GM18498 (cell line): ENCODE data around the gene MLXIP.
"Not testable (repeated sequence)": the region's sequence is repeated elsewhere in the genome, so short reads cannot be mapped to it uniquely, and the experiment has no call there.

Experiments used
- ATAC-seq: cut with Tn5 transposase; IDR thresholded peaks from one replicate; pipeline ENCODE4 v1.9.1; 2021; ENCODE audit warnings: mild to moderate bottlenecking, moderate library complexity; ENCODE audit not compliant: unreplicated experiment

Gene MLXIP

DNA sequence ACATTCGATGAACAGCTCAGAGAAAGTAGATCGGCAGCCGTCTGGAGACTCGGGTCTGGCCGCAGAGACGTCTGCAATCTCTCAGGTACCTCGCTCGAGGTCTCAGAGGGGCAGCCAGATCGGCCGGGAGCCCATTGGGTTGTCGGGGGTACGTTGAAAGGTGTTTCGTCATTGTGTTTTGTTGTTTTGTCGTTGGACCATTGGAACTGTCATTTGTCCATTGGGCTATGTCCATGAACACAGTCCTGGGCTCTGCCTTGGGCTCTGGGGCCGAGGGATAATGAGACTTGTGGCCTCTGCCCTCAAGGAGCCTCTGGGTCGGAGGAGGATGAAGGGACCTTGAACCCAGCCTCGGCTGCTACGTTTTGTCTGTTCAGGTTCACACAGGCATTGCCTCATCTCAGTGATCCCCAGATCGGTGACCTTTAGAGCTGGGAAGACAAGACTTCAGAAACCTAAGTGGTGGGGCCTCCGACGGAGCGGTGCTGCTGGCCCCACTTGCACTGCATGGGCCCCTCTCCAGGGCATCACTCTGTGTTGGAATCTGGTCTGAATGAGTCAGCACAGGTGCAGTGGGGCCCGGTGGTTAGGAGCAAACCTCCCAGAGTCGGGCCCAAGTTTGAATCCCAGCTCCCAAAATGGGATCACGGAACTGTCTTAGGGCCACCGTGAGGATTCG is 23.6 kb upstream of the MLXIP start:
- no peak for ATAC-seq

DNA sequence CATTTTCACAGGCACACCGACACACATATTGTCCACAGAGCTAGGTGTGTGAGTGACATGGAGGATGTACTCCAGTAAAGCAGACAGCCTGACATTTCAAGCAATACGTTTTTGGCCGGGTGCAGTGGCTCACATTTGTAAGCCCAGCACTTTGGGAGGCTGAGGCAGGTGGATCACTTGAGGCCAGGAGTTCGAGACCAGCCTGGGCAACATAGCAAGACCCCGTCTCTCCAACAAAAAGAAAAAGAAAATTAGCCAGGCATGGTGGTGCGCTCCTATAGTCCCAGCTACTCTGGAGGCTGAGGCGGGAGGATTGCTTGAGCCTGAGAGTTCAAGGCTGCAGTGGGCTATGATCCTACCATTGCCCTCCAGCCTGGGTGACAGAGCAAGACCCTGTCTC is 22.1 kb upstream of the MLXIP start:
- ATAC-seq, result not testable (repeated sequence)

DNA sequence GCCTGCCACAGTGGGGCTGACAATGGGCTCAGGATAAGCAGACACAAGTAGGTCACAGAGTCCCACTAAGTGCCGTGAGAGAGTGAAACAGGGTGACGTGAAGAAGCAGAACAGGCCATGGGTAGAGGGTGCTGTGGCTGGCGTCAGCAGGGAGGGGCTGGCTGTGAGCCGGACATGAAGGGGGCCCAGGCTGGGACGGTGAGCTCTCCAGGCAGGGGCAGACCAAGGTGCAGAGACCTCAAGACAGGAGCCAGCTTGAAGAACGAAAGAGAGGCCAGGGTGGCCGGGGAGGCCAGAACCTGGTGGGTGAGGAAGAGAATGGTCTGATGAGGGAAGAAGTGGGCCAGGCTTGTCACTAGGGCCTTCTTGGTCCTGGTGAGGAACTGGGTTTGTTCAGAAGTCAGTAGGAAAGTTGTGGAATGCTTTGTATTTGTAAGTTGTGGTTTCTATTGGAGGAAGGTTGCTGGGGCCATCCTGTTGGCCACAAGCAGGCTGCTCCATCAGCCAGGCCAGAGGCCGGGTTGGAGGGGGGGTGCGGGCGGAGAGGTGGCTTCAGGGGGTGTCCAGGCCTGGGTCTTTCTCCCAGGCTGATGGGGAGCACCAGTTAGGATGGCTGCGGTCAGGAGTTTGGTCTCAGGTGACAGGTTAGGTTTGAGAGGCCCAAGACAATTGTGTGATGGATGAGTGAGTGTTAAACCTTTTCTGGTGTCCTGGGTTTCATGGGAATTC is 21.4 kb upstream of the MLXIP start:
- no peak for ATAC-seq

DNA sequence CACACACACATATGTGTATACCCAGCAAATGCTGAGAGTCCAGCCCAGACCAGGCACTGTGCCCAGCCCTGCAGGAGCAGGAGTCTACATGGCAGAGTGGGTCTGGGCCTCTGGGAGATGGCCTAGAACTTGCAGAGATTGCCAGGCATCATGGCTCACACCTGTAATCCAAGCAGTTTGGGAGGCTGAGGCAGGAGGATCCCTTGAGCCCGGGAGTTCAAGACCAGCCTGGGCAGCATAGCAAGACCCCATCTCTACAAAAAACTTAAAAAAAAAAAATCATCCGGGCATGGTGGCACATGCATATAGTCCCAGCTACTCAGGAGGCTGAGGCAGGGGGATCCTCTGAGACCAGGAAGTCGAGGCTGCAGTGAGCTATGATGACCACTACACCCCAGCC is 20.8 kb upstream of the MLXIP start:
- ATAC-seq, result no peak

DNA sequence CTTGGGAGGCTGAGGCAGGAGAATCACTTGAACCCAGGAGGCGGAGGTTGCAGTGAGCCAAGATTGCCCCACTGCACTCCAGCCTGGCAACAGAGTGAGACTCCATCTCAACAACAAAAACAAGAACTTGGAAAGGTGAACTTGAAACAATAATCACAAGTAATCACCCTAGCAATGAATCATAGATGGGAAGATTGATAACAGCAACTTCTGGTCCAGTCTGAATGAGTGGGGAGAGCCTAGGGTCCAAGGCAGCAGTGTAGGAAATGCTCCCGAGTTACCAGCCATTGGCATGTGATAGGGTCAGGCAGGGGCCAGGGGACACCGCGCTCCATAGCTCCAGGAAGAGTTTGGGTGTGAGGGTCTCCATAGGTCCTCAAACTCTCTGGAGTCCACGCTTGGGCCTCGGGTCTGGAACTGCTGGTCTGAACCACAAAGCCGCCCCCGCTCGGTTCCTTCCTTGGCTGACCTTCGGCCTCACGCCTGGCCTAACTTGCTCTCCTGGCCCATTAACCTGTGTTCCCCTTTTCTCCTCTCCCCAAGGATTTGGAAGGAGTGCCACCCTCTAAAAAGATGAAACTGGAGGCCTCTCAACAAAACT is 19.9 kb upstream of the MLXIP start:
- ATAC-seq, result no peak

DNA sequence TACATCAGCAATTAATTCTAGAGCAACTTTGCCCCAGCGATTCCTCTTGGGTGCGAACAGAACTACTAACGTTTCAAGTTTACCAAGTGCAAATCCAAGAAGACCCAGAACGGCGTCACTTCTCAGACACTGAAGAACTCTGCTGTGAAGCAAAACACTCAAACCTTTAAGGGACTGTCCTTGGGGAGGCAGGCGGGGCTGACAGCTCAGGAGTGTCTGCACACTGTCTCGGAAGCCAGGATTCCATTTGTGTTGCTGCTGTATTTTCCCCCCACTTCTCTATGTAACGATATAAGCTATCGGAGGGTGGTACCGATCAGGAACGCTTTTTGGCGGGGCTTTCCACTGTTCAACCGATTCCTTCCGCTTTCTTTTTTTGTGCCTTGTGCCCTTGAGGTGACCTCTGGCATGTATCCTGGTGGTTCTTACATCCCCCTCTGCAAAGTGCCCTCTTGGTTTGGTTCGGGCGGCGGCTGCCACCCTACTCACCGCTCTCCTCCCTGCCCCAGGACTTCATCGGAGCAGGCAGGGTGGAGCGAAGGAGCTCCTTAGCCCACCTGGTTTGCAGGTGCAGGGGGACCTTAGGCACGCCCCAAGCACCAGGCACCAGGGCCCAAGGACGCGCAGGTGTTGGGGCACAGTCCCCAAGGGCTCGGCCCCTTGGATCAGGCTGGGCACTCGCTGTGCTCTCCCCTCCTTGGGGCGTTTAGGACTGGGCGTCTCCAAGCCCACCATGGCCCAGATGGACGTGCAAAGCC is 19.2 kb upstream of the MLXIP start:
- ATAC-seq, result no peak

DNA sequence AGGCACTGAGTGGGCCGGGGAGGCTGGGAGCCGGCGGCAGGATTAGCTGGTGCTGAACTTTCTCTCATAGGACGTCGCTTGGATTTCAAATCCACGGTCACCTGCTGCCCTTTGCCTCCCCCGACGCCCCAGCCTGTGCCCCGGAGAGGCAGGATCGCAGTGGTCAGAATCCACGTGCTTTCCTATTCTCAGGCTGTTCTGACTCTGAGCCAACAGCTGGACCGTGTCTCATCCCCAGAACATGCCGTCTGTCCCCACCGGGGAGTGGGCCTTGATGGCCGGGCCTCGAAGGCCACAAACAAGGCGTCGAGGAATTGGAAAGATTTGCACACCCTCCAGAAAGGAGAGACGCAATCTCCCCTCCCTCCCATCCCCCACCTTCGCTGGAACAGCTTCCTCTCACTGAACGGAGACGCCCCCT is 18.5 kb upstream of the MLXIP start:
- ATAC-seq, result no peak

DNA sequence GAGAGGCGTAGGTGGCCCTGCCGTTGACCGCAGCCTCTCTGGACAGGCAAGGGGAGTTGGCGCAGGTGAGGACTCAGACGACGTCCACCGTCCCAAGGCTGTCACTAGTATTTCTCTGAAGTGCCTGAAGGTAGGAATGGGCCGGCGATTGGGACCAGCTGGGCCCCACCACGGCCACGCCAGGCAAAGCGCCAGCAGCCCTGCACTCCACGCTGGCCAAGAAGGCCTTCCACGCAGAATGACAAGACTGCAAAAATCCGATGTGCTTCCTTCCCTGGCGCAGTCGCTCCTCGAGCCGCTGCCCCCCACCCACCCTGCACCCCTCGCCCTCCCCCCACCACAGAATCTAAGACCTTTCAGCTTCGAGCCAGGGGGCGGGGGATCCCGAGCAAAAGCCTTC is 17.3 kb upstream of the MLXIP start:
- ATAC-seq, result no peak

DNA sequence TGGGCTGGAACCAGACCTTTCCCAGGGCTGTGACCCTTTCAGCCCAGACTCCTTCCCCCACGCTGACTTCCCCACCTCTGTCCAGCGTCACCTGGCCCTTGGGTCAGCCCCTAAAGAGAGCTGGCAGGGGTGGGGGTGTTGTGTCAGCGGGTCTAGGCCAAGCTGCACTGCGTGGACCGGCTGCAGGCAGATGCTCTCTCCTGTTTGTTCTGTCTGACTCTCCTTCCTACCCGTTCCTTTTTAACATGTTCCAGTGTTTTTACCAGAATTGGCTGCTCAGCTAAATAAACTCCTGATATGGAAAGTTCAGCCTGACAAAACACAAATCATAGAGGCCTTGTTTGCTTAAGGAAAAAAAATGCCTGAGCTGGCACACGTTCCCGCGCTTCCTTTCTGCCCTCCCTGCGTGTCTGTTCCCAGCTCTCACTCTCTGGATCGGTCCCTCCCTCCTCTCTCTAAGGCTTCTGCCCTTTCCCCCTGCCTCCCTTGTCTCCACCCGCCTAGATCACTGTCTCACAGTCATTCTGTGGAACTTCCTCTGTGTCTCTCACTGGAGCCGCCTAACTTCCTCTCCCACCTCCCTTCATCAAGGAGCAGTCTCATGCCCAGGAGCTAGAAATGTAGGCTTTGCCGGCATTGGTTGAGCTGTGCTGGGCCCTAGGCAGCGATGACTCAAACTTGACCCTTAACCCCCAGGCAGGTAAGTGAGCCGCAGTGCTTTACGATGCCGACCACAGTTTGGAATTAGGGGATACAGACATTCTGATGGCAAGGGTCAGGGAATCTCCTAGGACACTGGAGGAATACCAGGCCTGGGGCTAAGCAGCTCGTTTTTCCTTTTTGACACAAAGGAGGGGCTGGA is 15.5 kb upstream of the MLXIP start:
- ATAC-seq, result no peak

DNA sequence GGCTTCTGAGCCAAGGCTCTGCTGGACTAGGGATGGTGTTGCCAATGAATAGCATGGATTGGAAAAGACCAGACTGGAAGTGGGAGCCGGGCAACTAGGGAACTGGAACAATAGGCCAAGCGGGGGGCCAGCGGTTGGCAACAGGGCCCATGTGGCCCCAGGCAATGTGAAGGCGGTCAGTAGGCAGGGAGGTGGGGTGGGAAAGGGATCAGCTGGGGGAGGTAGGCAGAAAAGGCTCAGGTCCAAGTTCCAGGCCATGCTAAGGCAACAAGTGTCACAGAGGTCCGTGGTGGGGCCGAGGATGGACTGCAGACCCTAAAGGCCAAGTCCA is 14.9 kb upstream of the MLXIP start:
- ATAC-seq, result no peak

DNA sequence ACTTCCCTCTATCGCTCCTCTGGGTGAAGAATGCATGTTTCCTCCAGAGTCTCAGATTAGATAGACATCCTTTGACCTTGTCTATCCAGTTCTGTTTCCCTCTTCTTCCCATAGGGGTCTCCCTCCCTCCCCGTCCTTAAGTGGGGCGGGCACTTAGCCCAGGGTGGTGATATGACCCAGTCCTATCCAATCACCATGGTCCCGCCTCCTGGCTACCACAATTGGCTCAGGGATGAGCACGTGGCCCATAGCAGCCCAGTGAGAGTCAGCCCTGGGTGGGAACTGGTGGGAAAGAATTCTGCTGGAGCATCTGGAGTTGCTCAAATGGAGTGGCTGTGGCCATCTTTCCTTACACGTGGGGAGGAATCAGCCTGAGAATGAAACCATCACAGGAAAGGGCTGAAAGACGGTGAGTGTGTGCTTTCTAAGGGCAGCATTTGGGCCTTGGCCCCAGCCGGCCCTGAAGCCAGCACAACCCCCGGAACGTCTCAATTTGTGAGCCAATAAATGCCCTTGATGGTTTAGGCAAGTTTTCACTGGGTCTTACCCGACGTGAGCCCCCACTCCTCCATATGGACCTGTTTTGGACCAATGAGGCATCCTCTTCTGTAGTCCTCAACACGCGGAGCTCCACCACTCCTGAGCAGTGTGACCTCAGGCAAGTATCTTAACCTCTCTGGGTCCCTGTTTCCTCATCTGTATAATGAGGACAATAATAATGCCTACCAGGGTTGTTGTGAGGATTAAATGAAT is 14.4 kb upstream of the MLXIP start:
- ATAC-seq, result peak; percentile 51

DNA sequence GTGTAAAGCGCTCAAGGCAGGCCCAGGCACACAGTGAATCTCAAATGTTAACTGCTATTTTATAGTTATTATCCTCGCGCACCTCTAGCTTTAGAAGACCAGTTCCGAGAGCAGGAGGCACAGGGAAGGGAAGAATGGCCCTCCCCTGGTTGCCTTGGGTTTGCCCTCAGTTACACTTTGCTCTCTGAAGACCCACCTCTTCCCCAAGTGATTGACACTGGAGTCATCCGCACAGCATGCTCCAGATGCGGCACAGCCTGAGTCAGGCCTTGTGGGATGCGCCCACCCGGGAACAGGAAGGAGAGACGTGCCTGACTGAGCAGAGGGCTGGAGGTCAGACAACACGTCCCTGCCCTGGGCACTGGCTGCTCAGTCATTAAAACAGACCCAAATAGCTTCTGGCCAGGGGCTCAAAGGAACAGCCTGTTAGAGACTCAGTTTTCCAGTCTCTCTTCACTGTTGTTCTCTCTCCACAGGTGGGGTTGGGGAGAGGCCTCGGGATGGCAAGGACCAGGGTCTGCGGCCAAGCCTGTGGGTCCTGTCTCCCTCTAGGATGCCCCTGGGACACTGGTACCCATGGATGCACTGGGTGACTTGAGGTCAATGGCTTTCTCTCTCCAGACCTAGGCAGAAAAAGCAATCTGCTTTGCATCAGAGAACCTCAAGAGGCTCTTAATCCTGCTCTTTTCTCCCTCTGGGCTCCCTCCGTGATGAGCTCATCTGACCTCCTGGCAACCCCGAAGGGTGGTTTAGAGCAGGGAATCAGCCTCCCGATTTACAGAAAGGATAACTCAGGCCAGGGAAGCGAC is 13.6 kb upstream of the MLXIP start:
- ATAC-seq, result no peak

DNA sequence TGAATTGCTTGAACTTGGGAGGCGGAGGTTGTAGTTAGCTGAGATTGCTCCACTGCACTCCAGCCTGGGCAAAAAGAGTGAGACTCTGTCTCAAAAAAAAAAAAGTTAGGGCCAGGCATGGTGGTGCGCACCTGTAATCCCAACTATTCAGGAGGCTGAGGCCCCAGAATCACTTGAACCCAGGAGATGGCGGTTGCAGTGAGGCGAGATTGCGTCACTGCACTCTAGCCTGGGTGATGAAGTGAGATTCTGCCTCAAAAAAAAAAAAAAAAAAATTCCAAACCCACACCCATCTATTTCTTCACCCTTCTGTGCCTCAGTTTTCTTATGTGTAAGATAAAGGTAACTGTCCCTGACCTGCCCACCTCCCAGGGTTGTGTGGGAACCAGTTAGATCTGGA is 11.0 kb upstream of the MLXIP start:
- no peak for ATAC-seq

DNA sequence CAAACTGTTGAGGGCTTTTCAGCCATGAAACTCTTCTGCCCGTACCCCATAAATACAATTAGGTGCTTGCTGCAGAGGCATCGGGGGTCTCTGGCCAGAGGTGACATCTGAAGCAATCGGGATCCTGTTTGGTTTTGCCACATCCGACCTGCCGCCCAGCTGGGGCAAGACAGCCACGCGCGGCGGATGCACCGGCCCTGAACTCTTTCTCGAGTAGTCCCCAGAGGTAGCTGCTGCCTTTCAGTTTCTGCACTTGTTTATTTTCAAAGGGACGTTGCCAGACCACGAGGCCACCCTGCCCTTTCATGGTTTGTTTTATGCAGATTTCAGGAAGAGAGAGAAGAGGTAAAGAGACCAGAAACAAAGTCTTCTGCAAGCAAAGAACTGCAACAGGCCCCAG is 10.6 kb upstream of the MLXIP start:
- ATAC-seq, result peak; percentile 91

DNA sequence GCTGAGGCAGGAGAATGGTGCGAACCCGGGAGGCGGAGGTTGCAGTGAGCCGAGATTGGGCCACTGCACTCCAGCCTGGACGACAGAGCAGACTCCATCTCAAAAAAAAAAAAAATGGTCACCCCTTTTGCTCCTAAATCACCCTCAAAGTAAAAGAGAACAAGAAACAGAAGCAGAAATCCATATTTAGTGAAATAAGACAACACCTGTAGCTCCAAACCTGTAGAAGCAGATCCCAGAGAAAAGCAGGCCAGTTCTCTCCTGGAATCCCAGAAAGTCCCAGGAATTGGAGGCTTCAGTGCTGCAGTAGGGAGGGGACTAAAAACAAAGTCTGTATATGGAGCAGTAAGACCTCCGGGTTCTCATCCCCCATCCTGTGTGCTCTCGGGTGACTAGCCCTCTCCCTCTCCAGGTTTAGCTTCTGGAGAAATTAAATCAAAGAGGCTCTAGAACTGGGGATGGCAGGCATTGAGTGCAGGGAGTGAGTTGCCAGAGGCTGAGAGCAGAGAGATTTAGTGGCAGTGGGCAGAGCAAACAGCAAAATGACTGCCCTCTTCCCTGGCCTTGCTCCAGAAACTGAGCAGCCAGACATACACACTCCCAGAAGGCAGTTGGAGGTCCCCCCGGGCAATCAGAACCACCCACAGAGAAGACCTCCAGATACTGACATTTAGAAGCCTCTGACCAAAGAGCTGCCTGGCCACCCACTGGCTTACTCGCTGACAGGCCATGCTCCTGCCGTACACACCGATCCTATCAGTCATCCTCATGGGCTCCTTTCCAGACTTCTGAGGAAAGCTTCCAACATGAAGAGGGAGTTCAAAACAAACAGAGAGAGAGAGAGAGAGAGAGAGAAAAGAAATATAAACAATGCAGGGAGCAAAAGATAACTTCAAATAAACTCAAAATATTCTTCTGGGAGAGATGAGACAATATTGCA is 6.3 kb upstream of the MLXIP start:
- no peak for ATAC-seq

DNA sequence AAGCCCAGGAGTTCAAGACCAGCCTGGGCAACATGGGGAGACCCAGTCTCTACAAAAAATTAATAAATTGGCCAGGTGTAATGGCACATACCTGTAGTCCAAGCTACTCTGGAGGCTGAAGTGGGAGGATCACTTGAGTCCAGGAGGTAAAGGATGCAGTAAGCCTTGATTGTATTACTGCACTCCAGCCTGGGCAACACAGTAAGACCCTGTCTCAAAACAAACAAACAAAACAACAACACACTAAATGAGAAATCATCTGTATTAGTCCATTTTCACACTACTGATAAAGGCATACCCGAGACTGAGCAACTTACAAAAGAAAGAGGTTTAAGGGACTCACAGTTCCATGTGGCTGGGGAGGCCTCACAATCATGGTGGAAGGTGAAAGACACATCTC is 4.7 kb upstream of the MLXIP start:
- no peak for ATAC-seq

DNA sequence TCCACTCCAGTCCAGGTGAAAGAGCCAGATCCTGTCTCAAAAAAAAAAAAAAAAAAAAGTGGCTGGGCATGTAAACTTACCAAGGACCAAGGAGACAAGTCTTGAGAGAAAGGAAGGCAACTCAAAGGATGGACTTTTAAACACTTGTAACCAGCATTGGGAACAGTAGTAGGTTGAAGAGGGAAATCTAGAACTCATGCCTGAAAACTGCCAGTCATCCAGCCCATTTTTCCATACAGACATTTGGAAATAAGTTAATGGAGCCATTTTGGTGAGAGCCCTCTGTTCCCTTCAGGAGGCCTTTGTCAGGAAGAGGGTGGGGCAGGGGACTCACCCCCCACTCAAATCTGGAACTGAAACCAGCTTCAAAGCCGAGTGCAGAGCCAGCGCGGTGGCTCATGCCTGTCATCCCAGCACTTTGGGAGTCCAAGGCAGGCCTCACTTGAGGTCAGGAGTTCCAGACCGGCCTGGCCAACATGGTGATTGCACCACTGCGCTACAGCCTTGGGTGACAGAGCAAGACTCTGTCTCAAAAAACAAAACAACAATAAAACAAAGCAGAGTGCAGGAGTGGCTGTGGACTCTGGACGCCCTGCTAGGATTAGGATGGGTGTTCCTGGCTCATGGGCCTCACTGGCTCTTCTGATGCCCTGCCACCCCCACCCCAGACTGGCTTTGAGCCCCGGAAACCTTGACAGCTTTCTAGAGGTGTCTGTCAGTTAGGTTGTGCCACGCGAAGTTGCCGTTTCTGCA is 1.6 kb upstream of the MLXIP start:
- no peak for ATAC-seq
